K562 treated with DMSO at 1 percent for 24 hours (cell line): Measurements from ENCODE around the gene ITGB3. TPM values are rescaled to one million over a fixed set of nuclear protein-coding genes. Genes with fewer than 3 reads are reported as not detected.

ENCODE experiments used
- total RNA-seq: library from RNA; unstranded; fragments of 300-600 nt; gene quantifications from 2 replicates; pipeline ENCODE4 v1.2.3, GENCODE V29; 2022; ENCODE audit warnings: low read depth; ENCODE audit not compliant: insufficient read depth

Gene ITGB3
- 0.60 and 1.1 TPM in 2 replicates for total RNA-seq

DNA sequence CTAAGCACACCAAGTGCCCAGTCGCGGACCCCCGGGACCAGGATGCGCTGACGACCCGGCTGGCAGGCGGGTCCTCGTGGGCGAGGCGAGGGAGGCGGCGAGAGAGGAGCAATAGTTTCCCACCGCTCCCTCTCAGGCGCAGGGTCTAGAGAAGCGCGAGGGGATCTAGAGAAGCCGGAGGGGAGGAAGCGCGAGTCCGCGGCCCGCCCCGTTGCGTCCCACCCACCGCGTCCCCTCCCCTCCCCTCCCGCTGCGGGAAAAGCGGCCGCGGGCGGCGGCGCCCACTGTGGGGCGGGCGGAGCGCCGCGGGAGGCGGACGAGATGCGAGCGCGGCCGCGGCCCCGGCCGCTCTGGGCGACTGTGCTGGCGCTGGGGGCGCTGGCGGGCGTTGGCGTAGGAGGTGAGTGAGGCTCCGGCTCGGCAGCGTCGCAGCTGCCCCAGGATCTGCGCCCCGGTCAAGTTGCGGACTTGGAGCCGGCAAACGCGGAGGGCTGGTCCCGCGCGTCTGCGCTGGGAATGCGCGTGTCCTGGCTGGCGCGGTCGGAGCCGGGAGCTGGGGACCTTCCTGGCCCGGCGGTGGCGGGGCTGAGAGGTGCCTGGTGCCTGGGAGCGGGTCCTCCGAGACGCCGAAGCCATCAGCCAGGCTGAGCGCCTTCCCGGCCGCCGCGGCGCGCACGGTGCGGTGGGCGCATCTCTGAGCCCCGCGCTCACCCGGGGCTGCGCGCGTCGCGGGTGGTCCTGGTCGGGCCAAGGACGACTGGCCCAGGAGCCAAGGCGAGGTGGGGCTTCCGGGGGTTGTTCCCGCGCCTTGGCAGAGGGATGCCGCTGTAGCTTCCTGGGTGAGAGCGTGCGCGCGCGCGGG, at the start of gene ITGB3:
ITGB3 (plus strand) TSS at position 287 of the 862 bp plus-strand sequence; CDS start at position 322, 35 bp downstream.

DNA sequence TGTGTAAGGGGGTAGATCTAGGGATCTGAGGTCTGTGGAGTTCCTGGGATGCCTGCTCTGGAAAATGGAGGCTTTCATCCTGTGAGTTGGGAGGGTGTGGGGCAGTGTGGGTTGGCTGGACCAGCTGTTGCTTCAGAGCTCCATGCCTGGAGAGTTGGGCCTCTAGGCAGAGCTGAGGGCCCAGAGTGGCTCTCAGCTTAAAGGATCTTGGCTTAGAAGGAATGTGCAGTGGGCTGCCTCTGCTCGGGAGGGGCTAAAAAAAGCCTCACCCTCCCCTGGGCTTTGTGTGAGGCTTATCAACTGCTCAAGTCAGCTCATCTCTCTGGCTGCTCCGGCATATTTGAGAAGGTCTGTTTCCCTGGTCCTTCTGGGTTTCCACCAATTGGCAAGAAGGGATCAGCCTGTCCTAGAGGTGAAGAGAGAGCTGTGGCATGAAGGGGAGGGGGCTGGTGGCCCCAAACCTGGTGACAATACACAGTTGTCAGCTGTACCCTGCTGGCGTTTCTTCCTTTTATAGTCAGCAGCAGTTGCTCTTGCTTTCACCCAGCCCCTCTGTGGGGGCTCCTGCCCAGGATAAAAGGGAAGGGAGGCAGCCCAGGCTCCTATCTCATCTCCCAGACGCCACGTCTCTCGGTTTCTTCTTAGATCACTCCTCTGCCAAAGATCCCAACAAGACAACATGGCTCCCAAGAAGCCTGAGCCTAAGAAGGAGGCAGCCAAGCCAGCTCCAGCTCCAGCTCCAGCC, 44.7 kb upstream of the ITGB3 start, which contains the start of gene MYL4:
MYL4 (plus strand) TSS at position 605 of the 745 bp plus-strand sequence; CDS start at position 680, 75 bp downstream.

DNA sequence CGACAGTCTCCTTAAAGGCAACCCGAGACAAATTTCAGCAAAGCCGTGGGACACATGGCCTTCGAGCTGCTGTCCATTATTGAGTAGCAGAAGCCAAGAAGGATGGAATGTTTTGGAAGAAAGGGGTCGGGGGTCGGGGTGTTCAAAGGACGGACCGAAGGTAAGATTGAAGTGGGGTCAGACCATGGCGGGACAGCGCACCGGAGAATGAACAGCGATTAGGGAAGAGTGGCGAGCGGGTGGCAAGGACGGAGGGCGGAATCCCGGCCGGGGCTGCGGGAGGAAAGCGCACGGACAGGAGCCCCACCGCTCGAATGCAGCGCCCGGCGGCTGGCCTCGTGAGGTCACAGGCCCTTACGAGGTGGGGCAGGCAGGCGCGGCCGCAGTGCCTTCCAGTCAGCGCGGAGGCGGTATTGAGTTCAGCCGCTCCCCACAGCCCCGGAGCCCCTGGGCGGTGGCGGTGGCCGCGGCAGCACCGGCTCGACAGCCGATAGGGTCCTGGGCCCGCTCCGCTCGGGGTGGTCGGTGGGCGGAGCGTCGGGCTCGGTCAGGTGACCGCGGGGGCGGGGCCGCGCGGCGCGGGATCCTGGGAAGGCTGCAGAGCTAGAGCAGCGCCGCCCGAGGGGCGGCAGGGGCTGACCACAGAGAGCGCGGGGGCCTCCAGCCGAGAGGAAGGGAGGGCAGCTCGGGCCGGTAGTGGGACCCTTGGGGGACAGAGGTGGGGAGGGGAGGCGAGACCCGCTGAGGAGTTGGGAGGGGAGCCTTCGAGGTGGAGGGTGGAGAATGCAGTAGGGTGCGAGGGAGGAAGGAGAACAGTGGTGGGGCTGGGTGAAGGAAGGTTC, 70.0 kb downstream of the ITGB3 start, which contains the start of gene EFCAB13:
EFCAB13 (plus strand) TSS at position 574 of the 842 bp plus-strand sequence. CDS start 4,399 bp downstream, outside the sequence.

Other genes starting within 250 kb of the ITGB3 start
- 32.9 and 38.0 TPM in 2 replicates for gene CDC27, start 64.5 kb upstream of the ITGB3 start, total RNA-seq
- gene MYL4, start 44.5 kb upstream of the ITGB3 start, total RNA-seq: 85.4 and 102 TPM in 2 replicates
- 1.4 and 1.9 TPM in 2 replicates for gene EFCAB13, start 70.1 kb downstream of the ITGB3 start, total RNA-seq